A673 (cell line): ENCODE data around the gene FBXL7. TPM values are rescaled to one million over a fixed set of nuclear protein-coding genes. Genes with fewer than 3 reads are reported as not detected.

ENCODE experiments used
- BruUV-seq: library from RNA; stranded (reverse); fragments of 400-500 nt; replicated peaks from 2 replicates; lab custom pipeline; 2021; lab: Mats Ljungman, UMichigan
- CTCF ChIA-PET: fragments of 300-600 bp; sonication (Branson Sonifier 250); formaldehyde crosslinking; loops from one replicate; lab custom pipeline; 2022; ENCODE audit warnings: antibody characterized with exemption; lab: Charles Lee
- POLR2A ChIA-PET: fragments of 300-600 bp; sonication (Branson Sonifier 250); formaldehyde crosslinking; loops from one replicate; lab custom pipeline; 2022; ENCODE audit warnings: antibody characterized with exemption; ENCODE audit not compliant: low non-redundant PET; lab: Charles Lee
- DNase-seq: peaks from one replicate; pipeline ENCODE4 v3.0.0-alpha.2; 2015; ENCODE audit warnings: low spot score
- H3K27ac ChIP-seq: fragments of 200-600 bp; sonication (generic); 2 replicates; pipeline ENCODE4 v1.5.1; 2016; ENCODE audit warnings: mixed run types, low read depth, mild to moderate bottlenecking, mixed read lengths, antibody characterized with exemption, low read length; ENCODE audit not compliant: poor library complexity, severe bottlenecking
- H3K27me3 ChIP-seq: fragments of 200-600 bp; sonication (generic); replicated peaks from 2 replicates; pipeline ENCODE4 v1.6.1; 2017; ENCODE audit warnings: mixed run types, low read depth, mild to moderate bottlenecking, mixed read lengths, antibody characterized with exemption, low read length; ENCODE audit not compliant: insufficient read depth, poor library complexity
- H3K36me3 ChIP-seq: fragments of 200-600 bp; sonication (generic); 2 replicates; pipeline ENCODE4 v1.6.1; 2016; ENCODE audit warnings: mixed run types, mild to moderate bottlenecking, mixed read lengths, antibody characterized with exemption, low read length; ENCODE audit not compliant: insufficient read depth, poor library complexity, severe bottlenecking
- H3K4me1 ChIP-seq: fragments of 200-600 bp; sonication (generic); 2 replicates; pipeline ENCODE4 v1.6.1; 2017; ENCODE audit warnings: mixed run types, mild to moderate bottlenecking, mixed read lengths, antibody characterized with exemption, low read length; ENCODE audit not compliant: insufficient read depth, poor library complexity, severe bottlenecking
- H3K4me3 ChIP-seq: fragments of 200-600 bp; sonication (generic); 2 replicates; pipeline ENCODE4 v1.5.1; 2016; ENCODE audit warnings: low read depth, mixed run types, mild to moderate bottlenecking, mixed read lengths, low read length; ENCODE audit not compliant: poor library complexity, severe bottlenecking
- H3K9me3 ChIP-seq: fragments of 200-600 bp; sonication (generic); 2 replicates; pipeline ENCODE4 v1.6.1; 2016; ENCODE audit warnings: mixed run types, low read depth, mild to moderate bottlenecking, mixed read lengths, antibody characterized with exemption, low read length; ENCODE audit not compliant: poor library complexity, severe bottlenecking
- CTCF ChIP-seq: fragments of 300-800, 200-600 bp; sonication (generic); conservative IDR thresholded peaks from 2 replicates; pipeline ENCODE4 v1.5.1; 2017; ENCODE audit warnings: low read depth, mild to moderate bottlenecking, antibody characterized with exemption, low read length, moderate library complexity, mixed read lengths
- EZH2 ChIP-seq: fragments of 200-600 bp; sonication (generic); IDR thresholded peaks from 2 replicates; pipeline ENCODE4 v1.6.1; 2017; ENCODE audit warnings: borderline replicate concordance, low read depth, mild to moderate bottlenecking, mixed read lengths, antibody characterized with exemption, low read length; ENCODE audit not compliant: poor library complexity, severe bottlenecking
- intact Hi-C: fragments of 100-400 bp; cut with micrococcal nuclease; formaldehyde crosslinking; loops from one replicate; pipeline ENCODE4 v1.10.0; 2022; ENCODE audit not compliant: unreplicated experiment
- total RNA-seq: library from RNA; stranded (reverse); gene quantifications from 2 replicates; pipeline ENCODE4 v1.2.3, GENCODE V29; 2021

FBXL7 gene
- total RNA-seq, 1 experiment from 2014 or later, result 5.9 TPM

- CTCF ChIA-PET, result no interaction called here
- no peak overlapping the region for H3K27ac ChIP-seq
- no TSS peak for BruUV-seq
These were observed 24.7 kb downstream of the FBXL7 start for GRCh38 chr5:15524712-15525111.

DNA sequence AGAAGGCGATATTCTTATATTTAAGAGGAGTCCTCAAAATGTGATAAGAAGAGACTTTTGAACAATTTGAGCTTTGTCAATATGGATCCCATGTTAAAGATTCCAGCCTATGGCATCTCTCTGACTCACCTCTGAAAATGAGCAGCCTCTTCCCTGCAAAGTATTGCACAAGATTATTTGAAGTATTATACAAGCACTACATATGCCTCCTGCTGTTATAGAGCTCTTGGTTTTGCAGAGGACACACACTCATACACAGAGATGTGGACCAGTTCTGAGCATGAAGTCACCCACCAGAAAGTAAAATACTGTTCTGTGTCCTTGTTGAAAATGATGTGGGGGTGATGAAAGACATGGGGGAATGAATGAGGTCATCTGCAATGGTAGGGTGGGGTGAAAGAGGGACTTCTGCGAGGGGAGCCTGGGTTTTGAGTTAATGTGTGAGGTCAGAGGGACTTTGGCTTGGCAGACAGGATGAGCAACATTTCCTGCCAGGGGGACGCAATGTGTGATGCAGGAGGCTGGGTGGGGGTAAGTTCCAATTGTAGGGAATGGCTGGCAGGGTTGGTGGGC, 25.8 kb downstream of the FBXL7 start:
- no peaks in the 10 kb centered on the region for H3K9me3 ChIP-seq
- H3K36me3 ChIP-seq, result no peaks in the 10 kb centered on the region
- intact Hi-C loops, result no loop called here
- no peaks in the 10 kb centered on the region for H3K4me1 ChIP-seq
- no peak overlapping the region for H3K27ac ChIP-seq
- no peaks in the 10 kb centered on the region for H3K27me3 ChIP-seq
- H3K4me3 ChIP-seq, result no peak overlapping the region
- no peak for TF ChIP-seq CTCF
- no peak for TF ChIP-seq EZH2
- no TSS peak for BruUV-seq
- DNase-seq, result no peak
- ChIA-PET CTCF (no interaction called here), POLR2A (no interaction called here)

More at GRCh38 chr5:15524712-15525111, 24.7 kb downstream of the FBXL7 start:
- TF ChIP-seq EZH2 (no peak), CTCF (no peak)
- Histone ChIP-seq H3K4me1 (no peaks in the 10 kb centered on the region), H3K36me3 (no peaks in the 10 kb centered on the region), H3K27me3 (no peaks in the 10 kb centered on the region), H3K9me3 (no peaks in the 10 kb centered on the region), H3K4me3 (no peak overlapping the region)
- DNase-seq, result no peak
- intact Hi-C loops, result no loop called here
- POLR2A ChIA-PET, result no interaction called here

- no peak overlapping the region for H3K27ac ChIP-seq
- DNase-seq, result no peak
- no peak overlapping the region for H3K4me3 ChIP-seq
- no TSS peak for BruUV-seq
- no peaks in the 10 kb centered on the region for H3K36me3 ChIP-seq
- intact Hi-C loops, result no loop called here
- POLR2A ChIA-PET, result no interaction called here
- no peaks in the 10 kb centered on the region for H3K27me3 ChIP-seq
- TF ChIP-seq CTCF (no peak), EZH2 (no peak)
- CTCF ChIA-PET, result no interaction called here
- no peaks in the 10 kb centered on the region for H3K4me1 ChIP-seq
- no peaks in the 10 kb centered on the region for H3K9me3 ChIP-seq
These were observed 26.4 kb downstream of the FBXL7 start for GRCh38 chr5:15526413-15526812.
